ENCODE results near the gene TMCC1.

GRCh38 chr3:129598484-129598883 lies 295.0 kb downstream of the TMCC1 start:
- TF ChIP-seq CTCF (IDR thresholded peaks at IDR 0.05): no peak
- no peak for TF ChIP-seq POLR2A (IDR thresholded peaks at IDR 0.05)

Measured in right lobe of liver (tissue), 4 donors.